Activated CD8-positive, alpha-beta memory T cell treated with anti-CD3 and anti-CD28 coated beads, Interleukin-2, amount 10 ng/mL, durations not matched to agents 7 days and 5 days (primary cell): ENCODE results near the gene C17orf114.
A peak's percentile ranks its signal among the peaks of the same experiment; 100 is the strongest.

Experiments
- ATAC-seq: fragments of 150-1000 bp; cut with Tn5 transposase; one replicate; pipeline ENCODE4 v1.10.0; 2021; ENCODE audit warnings: moderate library complexity
- CTCF ChIA-PET: fragments of 350-600 bp; sonication (Branson Sonifier 250); formaldehyde crosslinking; loops from one replicate; lab custom pipeline; 2021; ENCODE audit warnings: antibody characterized with exemption; lab: Charles Lee
- DNase-seq: peaks from one replicate; pipeline ENCODE4 v3.0.0-alpha.2; 2020
- H3K27ac Mint-ChIP-seq: one replicate; pipeline ENCODE4 v1.8.0; 2021; ENCODE audit warnings: mild to moderate bottlenecking, mixed read lengths
- H3K27me3 Mint-ChIP-seq: one replicate; pipeline ENCODE4 v1.8.0; 2021; ENCODE audit warnings: mixed read lengths
- H3K36me3 Mint-ChIP-seq: one replicate; pipeline ENCODE4 v1.8.0; 2021; ENCODE audit warnings: mild to moderate bottlenecking, mixed read lengths
- H3K4me1 Mint-ChIP-seq: one replicate; pipeline ENCODE4 v1.8.0; 2021; ENCODE audit warnings: mixed read lengths
- H3K4me3 Mint-ChIP-seq: one replicate; pipeline ENCODE4 v1.8.0; 2021; ENCODE audit warnings: mild to moderate bottlenecking, moderate library complexity, mixed read lengths
- H3K9me3 Mint-ChIP-seq: one replicate; pipeline ENCODE4 v1.8.0; 2022; ENCODE audit warnings: low read depth, mixed read lengths

Gene C17orf114

GRCh38 chr17:4789951-4790704 is 12.0 kb downstream of the C17orf114 start:
- CTCF ChIA-PET: interaction anchor here (0.8 to 3.9 kb wide), 37 partner anchors 10 to 647 kb away, joined by 3 to 39 read pairs (median 5); partner anchors contain the start of genes ARRB2, C17orf107, C17orf114 and CHRNE
- no peaks in the 10 kb centered on the region for H3K9me3 Mint-ChIP-seq
- H3K27ac Mint-ChIP-seq: peak overlapping the region; percentile 90
- H3K4me1 Mint-ChIP-seq: peaks cover 30% of the 10 kb centered on the region
- H3K27me3 Mint-ChIP-seq: peaks cover 45% of the 10 kb centered on the region
- H3K4me3 Mint-ChIP-seq: peak overlapping the region; percentile 86
- DNase-seq: peak; percentile 88
- H3K36me3 Mint-ChIP-seq: peaks cover 2% of the 10 kb centered on the region
- ATAC-seq: peak; percentile 93

GRCh38 chr17:4789701-4789950 is 12.5 kb downstream of the C17orf114 start:
- Mint-ChIP-seq H3K27ac (no peak overlapping the region), H3K27me3 (peaks cover 48% of the 10 kb centered on the region), H3K36me3 (peaks cover 2% of the 10 kb centered on the region), H3K9me3 (no peaks in the 10 kb centered on the region), H3K4me3 (peak overlapping the region; percentile 72), H3K4me1 (peaks cover 31% of the 10 kb centered on the region)
- ATAC-seq (no peak), DNase-seq (no peak)
- CTCF ChIA-PET: interaction anchor here (0.8 to 3.9 kb wide), 33 partner anchors 9 to 647 kb away, joined by 3 to 39 read pairs (median 6); partner anchors contain the start of genes ARRB2, C17orf107, C17orf114 and CHRNE

- Mint-ChIP-seq H3K4me3 (peak within 1 kb of the TSS; percentile 72), H3K4me1 (peaks cover 32% of the 10 kb centered on the region), H3K36me3 (peaks cover 2% of the 10 kb centered on the region), H3K9me3 (no peaks in the 10 kb centered on the region), H3K27me3 (peaks cover 53% of the 10 kb centered on the region), H3K27ac (no peak within 1 kb of the TSS)
- DNase-seq: no peak
- ATAC-seq: no peak
- CTCF ChIA-PET: interaction anchor here (0.8 to 3.9 kb wide), 34 partner anchors 9 to 646 kb away, joined by 3 to 39 read pairs (median 6); partner anchors contain the start of genes ARRB2, C17orf107, C17orf114 and CHRNE
Measured at GRCh38 chr17:4788807-4789700, 13.1 kb downstream of the C17orf114 start, which contains the start of gene GLTPD2. Gene GLTPD2 (plus strand): TSS chr17:4788964. CDS start chr17:4789012, 48 bp downstream.

- ATAC-seq (no peak), DNase-seq (no peak)
- peaks cover 59% of the 10 kb centered on the region for H3K27me3 Mint-ChIP-seq
- H3K27ac Mint-ChIP-seq: no peak overlapping the region
- peaks cover 2% of the 10 kb centered on the region for H3K36me3 Mint-ChIP-seq
- H3K9me3 Mint-ChIP-seq: no peaks in the 10 kb centered on the region
- peaks cover 32% of the 10 kb centered on the region for H3K4me1 Mint-ChIP-seq
- CTCF ChIA-PET: interaction anchor here (0.9 to 3.9 kb wide), 9 partner anchors 9 to 111 kb away, joined by 3 to 39 read pairs (median 21); partner anchors contain the start of genes ARRB2, C17orf107, MED11 and PLD2
- H3K4me3 Mint-ChIP-seq: no peak overlapping the region
Measured at GRCh38 chr17:4788159-4788806, 13.8 kb downstream of the C17orf114 start.

GRCh38 chr17:4786516-4786915 is 15.6 kb downstream of the C17orf114 start:
- H3K36me3 Mint-ChIP-seq: peaks cover 2% of the 10 kb centered on the region
- H3K27me3 Mint-ChIP-seq: peaks cover 64% of the 10 kb centered on the region
- no peak overlapping the region for H3K27ac Mint-ChIP-seq
- no peak overlapping the region for H3K4me3 Mint-ChIP-seq
- no peaks in the 10 kb centered on the region for H3K9me3 Mint-ChIP-seq
- no peak for ATAC-seq
- peaks cover 32% of the 10 kb centered on the region for H3K4me1 Mint-ChIP-seq
- CTCF ChIA-PET: interaction anchor here (1.2 to 1.8 kb wide), 4 partner anchors 42 to 98 kb away, joined by 3 to 5 read pairs (median 4); no protein-coding TSS in a partner anchor
- DNase-seq: no peak

GRCh38 chr17:4786106-4786511 is 16.0 kb downstream of the C17orf114 start, which contains the start of gene VMO1:
Gene VMO1 (minus strand): TSS chr17:4786364. CDS start chr17:4786352, 12 bp downstream.
- Mint-ChIP-seq H3K4me1 (peaks cover 30% of the 10 kb centered on the region), H3K27ac (no peak within 1 kb of the TSS), H3K27me3 (peaks cover 64% of the 10 kb centered on the region), H3K4me3 (no peak within 1 kb of the TSS), H3K36me3 (peaks cover 2% of the 10 kb centered on the region), H3K9me3 (no peaks in the 10 kb centered on the region)
- ATAC-seq (no peak), DNase-seq (no peak)
- CTCF ChIA-PET: interaction anchor here (1.2 to 1.8 kb wide), 5 partner anchors 42 to 114 kb away, joined by 3 to 5 read pairs (median 3); partner anchors contain the start of gene C17orf107

- CTCF ChIA-PET: interaction anchor here (1.0 to 2.4 kb wide), 5 partner anchors 41 to 117 kb away, joined by 3 to 6 read pairs (median 5); partner anchors contain the start of genes C17orf107, CHRNE and MED11
- H3K27ac Mint-ChIP-seq: no peak overlapping the region
- no peak overlapping the region for H3K4me3 Mint-ChIP-seq
- H3K9me3 Mint-ChIP-seq: no peaks in the 10 kb centered on the region
- peaks cover 2% of the 10 kb centered on the region for H3K36me3 Mint-ChIP-seq
- no peak for DNase-seq
- H3K4me1 Mint-ChIP-seq: peaks cover 26% of the 10 kb centered on the region
- no peak for ATAC-seq
- peaks cover 67% of the 10 kb centered on the region for H3K27me3 Mint-ChIP-seq
Measured at GRCh38 chr17:4785311-4786105, 16.6 kb downstream of the C17orf114 start.

GRCh38 chr17:4782652-4783051 is 19.5 kb downstream of the C17orf114 start:
- Mint-ChIP-seq H3K36me3 (no peaks in the 10 kb centered on the region), H3K4me3 (no peak overlapping the region), H3K27me3 (peaks cover 76% of the 10 kb centered on the region), H3K9me3 (no peaks in the 10 kb centered on the region), H3K4me1 (peaks cover 20% of the 10 kb centered on the region), H3K27ac (no peak overlapping the region)
- CTCF ChIA-PET: interaction anchor here (1.1 to 3.2 kb wide), 3 partner anchors 11 to 215 kb away, joined by 3 to 9 read pairs (median 9); partner anchors contain the start of genes ARRB2 and TM4SF5
- ATAC-seq (no peak), DNase-seq (no peak)

- Mint-ChIP-seq H3K9me3 (no peaks in the 10 kb centered on the region), H3K36me3 (no peaks in the 10 kb centered on the region), H3K27me3 (peaks cover 56% of the 10 kb centered on the region), H3K4me3 (no peak overlapping the region), H3K4me1 (peaks cover 5% of the 10 kb centered on the region), H3K27ac (no peak overlapping the region)
- CTCF ChIA-PET: interaction anchor here (0.7 to 2.6 kb wide), 5 partner anchors 8 to 39 kb away, joined by 3 to 18 read pairs (median 3); partner anchors contain the start of gene GLTPD2
- no peak for DNase-seq
- ATAC-seq: no peak
Measured at GRCh38 chr17:4780325-4780955, 21.7 kb downstream of the C17orf114 start.

GRCh38 chr17:4777969-4778760 is 24.0 kb downstream of the C17orf114 start:
- CTCF ChIA-PET: interaction anchor here (1.1 kb wide), 1 partner anchor 12 kb away, joined by 6 read pairs; no protein-coding TSS in a partner anchor
- Mint-ChIP-seq H3K36me3 (no peaks in the 10 kb centered on the region), H3K27ac (no peak overlapping the region), H3K27me3 (peaks cover 42% of the 10 kb centered on the region), H3K9me3 (no peaks in the 10 kb centered on the region), H3K4me3 (no peak overlapping the region), H3K4me1 (no peaks in the 10 kb centered on the region)
- DNase-seq (no peak), ATAC-seq (no peak)

- ATAC-seq (no peak), DNase-seq (no peak)
- Mint-ChIP-seq H3K27ac (no peak overlapping the region), H3K27me3 (peaks cover 20% of the 10 kb centered on the region), H3K36me3 (no peaks in the 10 kb centered on the region), H3K9me3 (no peaks in the 10 kb centered on the region), H3K4me3 (no peak overlapping the region), H3K4me1 (peaks cover 16% of the 10 kb centered on the region)
- CTCF ChIA-PET: interaction anchor here (1.0 to 4.5 kb wide), 4 partner anchors 11 to 109 kb away, joined by 3 to 33 read pairs (median 6); partner anchors contain the start of gene GLTPD2
Measured at GRCh38 chr17:4772235-4772613, 29.9 kb downstream of the C17orf114 start.
